ENCODE results near the gene PRKN.

The PRKN gene

GRCh38 chr6:162546905-162547304 lies 180.7 kb downstream of the PRKN start (continued):
- no peak for TF ChIP-seq KLF7 (tag by site-specific recombination; IDR thresholded peaks at IDR 0.05; ENCODE audit: borderline replicate concordance)

GRCh38 chr6:162543221-162543620 lies 184.3 kb downstream of the PRKN start:
- no peaks in the 10 kb centered on the region for H3K9me3 ChIP-seq (ENCODE audit: control insufficient read depth, insufficient read depth, low read depth, low read length)
- CTCF ChIA-PET = no interaction called here
- no peak for TF ChIP-seq ZBTB26 (tag by site-specific recombination; optimal IDR thresholded peaks at IDR 0.05)
- no peak for TF ChIP-seq TSHZ1 (tag by site-specific recombination; IDR thresholded peaks at IDR 0.05; ENCODE audit: borderline replicate concordance)
- no peak for TF ChIP-seq TRIM28 (IDR thresholded peaks at IDR 0.05; ENCODE audit: borderline replicate concordance, low read length)
- no peak for TF ChIP-seq ZNF530 (tag by site-specific recombination; IDR thresholded peaks at IDR 0.05; ENCODE audit: low read depth)
- no peak for TF ChIP-seq ZNF433 (tag by site-specific recombination; IDR thresholded peaks at IDR 0.05; ENCODE audit: low read depth)
- TF ChIP-seq ZBTB6 (tag by site-specific recombination; IDR thresholded peaks at IDR 0.05) = no peak
- no peak for TF ChIP-seq ZNF341 (tag by site-specific recombination; IDR thresholded peaks at IDR 0.05; ENCODE audit: low read depth)
- no peak for TF ChIP-seq ZFHX2 (tag by site-specific recombination; conservative IDR thresholded peaks at IDR 0.05)
- no peak for TF ChIP-seq ZBTB11 (tag by site-specific recombination; conservative IDR thresholded peaks at IDR 0.05; ENCODE audit: low read depth)
- no peak for TF ChIP-seq ZNF830 (tag by site-specific recombination; IDR thresholded peaks at IDR 0.05; ENCODE audit: low read depth)
- TF ChIP-seq ZNF248 (tag by site-specific recombination; IDR thresholded peaks at IDR 0.05) = no peak
- TF ChIP-seq YY1 (tag by site-specific recombination; IDR thresholded peaks at IDR 0.05) = no peak
- no peak for TF ChIP-seq ZNF10 (tag by site-specific recombination; IDR thresholded peaks at IDR 0.05)
- no peak for TF ChIP-seq ZFP41 (tag by site-specific recombination; IDR thresholded peaks at IDR 0.05; ENCODE audit: borderline replicate concordance)
- no peak for TF ChIP-seq ZNF791 (tag by site-specific recombination; IDR thresholded peaks at IDR 0.05)
- POLR2A ChIA-PET = no interaction called here
- no peak overlapping the region for H3K27ac ChIP-seq (ENCODE audit: extremely low read depth, low read depth, low read length)
- H3K4me1 ChIP-seq (ENCODE audit: control insufficient read depth, insufficient read depth, low read length) = peaks cover 4% of the 10 kb centered on the region; the same call in 1 of the 2 replicates
- no peak overlapping the region for H3K4me3 ChIP-seq (ENCODE audit: low read depth, low read length)
- H3K36me3 ChIP-seq (ENCODE audit: control insufficient read depth in 2 of 2, insufficient read depth in 1 of 2, low read length in 2 of 2) = no peaks in the 10 kb centered on the region
